HuH-7.5 (cell line): ENCODE results near the gene TOMM5.
A peak's percentile ranks its signal among the peaks of the same experiment; 100 is the strongest.

Experiments
- DNase-seq: peaks from one replicate; pipeline ENCODE4 v3.0.0; 2011; ENCODE audit warnings: low spot score

Gene TOMM5

DNA sequence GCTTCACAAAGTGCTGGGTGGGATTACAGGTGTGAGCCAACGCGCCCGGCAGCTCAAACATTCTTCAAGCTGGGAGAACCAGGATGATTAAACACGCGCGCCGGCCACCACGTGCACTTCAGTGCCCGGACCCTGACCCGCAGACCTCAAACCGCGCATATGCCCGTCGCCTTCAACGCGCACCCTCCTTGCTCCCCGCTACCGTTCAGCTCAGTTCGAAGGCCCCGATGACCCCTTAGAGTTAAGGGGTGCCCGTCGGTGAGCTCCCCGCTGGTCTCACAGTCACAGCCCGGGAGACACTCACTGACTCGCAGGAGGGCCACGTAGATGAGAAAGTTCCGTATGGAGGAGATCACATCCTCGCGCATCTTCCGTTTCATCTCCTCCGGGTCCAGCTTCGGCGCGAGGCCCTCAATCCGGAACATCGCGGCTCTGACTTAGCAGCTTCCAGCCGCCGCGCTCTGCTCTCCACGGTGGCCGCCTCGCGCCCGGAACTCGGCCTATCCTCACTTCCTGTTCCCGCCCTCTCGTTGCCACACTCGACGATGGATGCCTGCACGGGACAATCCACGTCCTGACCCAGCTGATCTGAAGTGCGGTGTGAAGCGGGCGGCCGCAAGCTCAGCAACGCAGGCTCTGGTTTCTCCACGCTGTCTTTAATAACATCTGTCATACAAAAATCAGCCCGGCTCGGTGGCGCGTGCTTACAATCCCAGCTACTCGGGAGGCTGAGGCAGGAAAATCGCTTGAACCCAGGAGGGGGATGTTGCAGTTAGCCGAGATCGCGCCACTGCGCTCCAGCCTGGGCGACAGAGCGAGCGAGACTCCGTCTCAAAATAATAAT, at the start of gene TOMM5:
Gene TOMM5, minus strand, starts transcription at position 490 of the 844 bp plus-strand sequence. Its CDS starts 65 bp downstream, at position 425.
- DNase-seq, result peak; percentile 73

GRCh38 chr9:37641331-37641730, 48.9 kb upstream of the TOMM5 start:
- DNase-seq, result no peak

GRCh38 chr9:37640246-37640645, 47.8 kb upstream of the TOMM5 start:
- DNase-seq, result no peak

GRCh38 chr9:37639841-37640240, 47.4 kb upstream of the TOMM5 start:
- no peak for DNase-seq

DNA sequence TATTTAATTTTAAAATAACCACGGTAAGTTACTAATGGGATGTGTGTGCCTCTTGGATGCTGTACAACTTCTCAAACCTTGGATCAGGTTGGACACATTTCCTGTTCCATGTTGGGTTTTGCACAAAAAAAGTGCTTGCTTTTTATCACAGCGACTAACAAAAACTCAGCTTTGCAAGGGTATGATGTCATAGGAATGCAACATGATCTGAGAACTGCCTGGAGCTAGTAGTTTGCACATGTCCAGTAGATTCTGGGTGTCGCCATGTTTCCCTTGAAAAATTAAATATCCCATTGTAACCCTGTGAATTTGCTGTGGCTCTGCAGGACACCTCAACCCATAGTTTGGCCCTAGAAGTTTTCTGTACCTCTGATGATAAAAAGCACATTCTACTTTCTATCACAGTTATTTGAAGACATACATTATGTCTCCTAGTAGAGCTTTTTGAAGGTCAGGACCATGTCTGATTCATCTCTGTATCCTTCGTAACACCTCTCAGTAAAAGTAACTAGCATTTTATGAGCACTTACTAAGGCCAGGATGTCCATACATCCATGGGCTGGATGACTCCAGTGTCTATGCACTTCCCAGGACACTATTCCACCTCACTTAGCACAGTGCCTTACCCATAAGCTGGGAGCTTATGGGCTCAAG, 46.8 kb upstream of the TOMM5 start:
- no peak for DNase-seq

- no peak for DNase-seq
Measured at GRCh38 chr9:37636511-37637448, 44.4 kb upstream of the TOMM5 start.

- no peak for DNase-seq
Measured at GRCh38 chr9:37635808-37636207, 43.4 kb upstream of the TOMM5 start.

DNA sequence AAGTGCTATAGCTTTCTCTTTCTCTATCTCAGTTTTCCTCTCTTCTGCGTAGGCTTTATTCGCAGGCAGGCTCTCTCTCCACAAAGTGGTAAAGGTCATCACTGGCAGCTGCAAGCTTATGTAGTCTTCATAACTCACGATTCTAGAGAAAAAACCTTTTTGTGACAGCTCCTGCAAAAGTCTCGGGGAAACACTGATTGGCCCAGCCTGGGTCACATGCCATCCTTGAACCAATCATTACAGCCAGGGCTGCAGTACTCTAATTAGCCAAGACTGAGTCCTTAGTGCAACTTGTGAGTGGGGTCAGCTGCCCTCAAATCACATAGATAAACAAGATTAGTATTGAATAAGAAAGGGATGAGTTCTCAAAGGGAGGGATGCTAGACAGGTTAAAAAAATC, 40.1 kb upstream of the TOMM5 start:
- DNase-seq, result no peak

DNA sequence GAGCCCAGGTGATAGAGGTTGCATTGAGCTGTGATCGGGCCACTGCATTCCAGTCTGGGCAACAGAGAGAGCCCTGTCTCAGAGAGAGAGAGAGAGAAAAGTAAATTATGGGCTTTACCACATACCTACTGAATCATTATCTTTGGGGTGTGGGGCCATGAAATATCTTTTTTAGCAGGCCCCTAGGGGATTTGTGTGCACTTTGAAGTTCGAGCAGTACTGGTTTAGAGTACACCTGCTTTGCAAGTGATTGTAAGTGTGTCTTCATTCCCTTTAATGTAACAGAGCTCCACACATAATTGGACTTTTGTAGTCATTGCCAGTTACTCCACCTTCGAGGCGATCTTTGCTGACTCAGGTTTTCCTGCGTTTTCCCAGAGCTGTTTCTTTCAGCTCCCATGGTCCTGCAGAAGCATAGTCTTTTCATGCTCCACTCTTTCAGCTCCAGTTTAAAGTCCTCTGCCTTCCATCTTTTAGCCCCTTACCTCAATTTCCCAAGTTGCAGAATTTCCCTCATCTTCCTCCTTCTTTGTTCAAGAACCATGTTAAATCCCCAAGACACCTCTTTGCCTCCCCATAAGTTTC, 34.4 kb upstream of the TOMM5 start:
- DNase-seq, result no peak

DNA sequence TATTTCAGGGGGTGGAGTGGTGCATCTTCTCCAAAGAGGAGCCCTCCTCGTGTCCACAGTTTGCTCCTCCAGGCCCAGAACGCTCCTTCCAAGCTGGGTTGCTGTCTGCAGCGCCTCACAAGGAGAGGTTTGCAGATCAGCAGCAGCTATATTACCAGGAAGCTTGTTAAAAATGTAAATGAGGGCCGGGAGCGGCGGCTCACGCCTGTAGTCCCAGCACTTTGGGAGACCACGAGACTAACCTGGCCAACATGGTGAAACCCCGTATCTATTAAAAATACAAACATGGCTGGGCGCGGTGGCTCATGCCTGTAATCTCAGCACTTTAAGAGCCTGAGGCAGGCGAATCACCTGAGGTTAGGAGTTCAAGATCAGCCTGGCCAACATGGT, 33.4 kb upstream of the TOMM5 start:
- no peak for DNase-seq

- DNase-seq, result no peak
Measured at GRCh38 chr9:37625036-37625757, 32.8 kb upstream of the TOMM5 start.

GRCh38 chr9:37624073-37624472, 31.7 kb upstream of the TOMM5 start:
- no peak for DNase-seq

- DNase-seq, result no peak
Measured at GRCh38 chr9:37623267-37623666, 30.9 kb upstream of the TOMM5 start.

- no peak for DNase-seq
Measured at GRCh38 chr9:37622462-37622861, 30.1 kb upstream of the TOMM5 start.

DNA sequence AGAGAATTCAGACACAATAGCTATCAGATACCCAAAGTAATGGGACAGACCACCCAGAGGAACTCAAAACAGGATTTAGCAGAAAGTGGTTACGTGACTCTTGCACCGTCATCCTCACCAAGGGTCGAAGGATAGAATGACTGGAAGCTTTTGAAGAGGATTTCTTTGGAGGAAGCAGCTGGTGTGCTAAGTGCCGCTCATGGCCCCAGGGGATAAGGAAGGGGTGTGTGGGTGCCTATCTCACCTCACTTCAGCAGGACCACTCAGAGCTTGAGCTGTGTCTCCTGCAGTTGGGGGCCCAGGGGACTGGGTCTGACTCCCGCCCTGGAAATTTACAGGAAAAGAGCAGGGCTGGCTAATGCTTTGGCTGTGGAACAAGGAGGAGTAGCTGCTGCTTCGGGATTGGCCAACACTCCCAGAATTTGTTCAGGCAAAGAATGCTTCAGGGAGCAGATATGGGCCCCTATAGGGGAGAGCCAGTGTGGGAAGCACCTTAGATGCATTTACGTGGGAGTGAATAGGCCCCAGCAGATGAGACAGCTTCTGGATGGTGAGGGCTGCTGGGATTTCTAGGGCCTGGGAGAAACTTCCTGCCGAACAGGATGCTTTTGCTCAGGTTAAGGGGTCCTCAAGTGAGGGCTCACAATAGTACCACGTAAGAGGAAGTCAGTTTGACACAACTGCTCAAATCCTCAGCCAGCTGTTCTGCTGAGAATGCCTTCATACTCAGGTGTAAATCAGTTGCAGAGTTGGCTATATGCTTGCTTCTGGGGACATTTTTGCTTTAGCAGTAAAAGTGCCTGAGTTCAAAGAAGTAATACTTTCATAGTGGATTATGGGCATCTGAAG, 29.1 kb upstream of the TOMM5 start:
- DNase-seq, result no peak

GRCh38 chr9:37620396-37620795, 28.0 kb upstream of the TOMM5 start:
- DNase-seq, result no peak

DNA sequence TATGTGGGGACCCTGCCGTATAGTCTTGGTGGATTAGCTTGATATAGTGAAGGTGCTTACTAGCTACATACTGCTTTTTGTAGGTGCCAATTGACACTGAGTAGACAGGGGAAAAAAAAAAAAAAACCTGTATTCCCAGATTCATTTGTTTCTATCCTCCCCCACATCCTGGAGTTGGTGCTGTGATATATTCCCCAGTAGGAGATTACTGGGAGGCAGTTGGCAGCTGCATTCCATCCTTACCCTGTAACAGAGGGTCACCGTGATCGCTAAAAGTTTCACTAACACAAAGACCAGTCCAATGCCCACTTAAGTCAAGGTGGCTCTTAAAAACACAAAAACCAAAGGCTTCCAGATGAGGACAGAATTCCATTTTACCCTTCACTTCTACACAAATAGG, 27.4 kb upstream of the TOMM5 start:
- no peak for DNase-seq

- no peak for DNase-seq
Measured at GRCh38 chr9:37618817-37619216, 26.4 kb upstream of the TOMM5 start.

- no peak for DNase-seq
Measured at GRCh38 chr9:37617832-37618231, 25.4 kb upstream of the TOMM5 start.

DNA sequence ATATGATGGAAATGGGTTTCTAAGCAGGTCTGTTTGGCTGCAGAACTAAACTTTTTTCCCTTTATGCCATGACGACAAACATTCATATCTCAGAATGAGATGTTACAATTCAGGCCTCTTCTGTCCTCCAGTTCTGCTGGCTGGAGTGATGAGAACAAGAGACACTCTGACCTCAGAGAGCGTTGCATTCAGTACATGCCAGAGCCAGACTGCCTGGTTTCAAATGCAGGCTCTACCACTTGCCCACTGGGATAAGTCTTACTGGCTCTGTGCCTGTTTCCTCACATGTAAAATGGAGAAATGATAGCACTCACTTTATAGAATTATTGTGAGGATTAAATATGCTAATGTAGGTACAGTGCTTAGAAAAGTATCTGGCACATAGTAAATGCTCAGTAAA, 24.8 kb upstream of the TOMM5 start:
- no peak for DNase-seq

DNA sequence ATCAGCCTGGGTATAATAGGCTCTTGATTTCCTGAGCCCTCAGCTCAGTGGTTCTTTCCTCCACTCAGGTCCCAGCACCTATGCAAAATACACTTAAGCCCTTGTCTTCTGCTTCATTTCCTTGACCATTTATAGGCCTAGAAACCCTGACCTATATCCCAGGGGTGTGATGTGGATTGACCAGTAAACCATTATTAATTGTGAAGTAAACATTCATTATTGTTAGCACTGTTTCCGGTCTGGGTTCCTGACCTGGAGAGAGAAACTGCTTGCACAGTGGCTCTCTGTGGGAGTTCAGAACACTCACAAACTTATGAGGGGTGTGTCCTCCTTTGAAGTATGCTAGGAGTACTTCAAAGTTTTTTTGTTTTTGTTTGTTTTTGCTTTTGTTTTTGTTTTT, 19.6 kb upstream of the TOMM5 start:
- no peak for DNase-seq
